Stimulated activated CD8-positive, alpha-beta memory T cell treated with anti-CD3 and anti-CD28 coated beads, Interleukin-7, amount 100 ng/mL, for 48 hours (primary cell): ENCODE data around the gene GPC6.

Experiments
- DNase-seq, 2 donors: peaks; one replicate each; pipeline ENCODE4 v3.0.0-alpha.2; 2020; ENCODE audit warnings: low read depth in 1 of 2; ENCODE audit errors: extremely low read depth in 1 of 2

Gene GPC6

DNA sequence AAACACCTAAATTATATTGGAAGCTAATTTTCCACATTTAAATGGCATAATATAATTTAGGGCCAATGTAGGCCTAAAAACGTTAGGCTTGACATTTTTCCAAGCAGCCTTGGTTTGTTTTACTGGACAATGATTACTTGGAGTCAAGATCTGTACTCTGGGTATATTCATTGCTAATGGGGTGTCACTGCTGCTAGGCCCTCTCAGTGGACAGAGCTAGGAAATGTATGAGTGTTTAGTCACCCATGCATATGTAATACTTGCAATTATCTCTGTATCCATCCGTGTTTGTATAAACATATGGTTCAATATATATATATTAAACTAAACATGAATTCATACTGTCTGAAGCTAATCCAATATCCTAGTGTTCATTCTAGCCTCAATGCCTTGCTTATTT, 654.8 kb downstream of the GPC6 start:
- no peak for DNase-seq

DNA sequence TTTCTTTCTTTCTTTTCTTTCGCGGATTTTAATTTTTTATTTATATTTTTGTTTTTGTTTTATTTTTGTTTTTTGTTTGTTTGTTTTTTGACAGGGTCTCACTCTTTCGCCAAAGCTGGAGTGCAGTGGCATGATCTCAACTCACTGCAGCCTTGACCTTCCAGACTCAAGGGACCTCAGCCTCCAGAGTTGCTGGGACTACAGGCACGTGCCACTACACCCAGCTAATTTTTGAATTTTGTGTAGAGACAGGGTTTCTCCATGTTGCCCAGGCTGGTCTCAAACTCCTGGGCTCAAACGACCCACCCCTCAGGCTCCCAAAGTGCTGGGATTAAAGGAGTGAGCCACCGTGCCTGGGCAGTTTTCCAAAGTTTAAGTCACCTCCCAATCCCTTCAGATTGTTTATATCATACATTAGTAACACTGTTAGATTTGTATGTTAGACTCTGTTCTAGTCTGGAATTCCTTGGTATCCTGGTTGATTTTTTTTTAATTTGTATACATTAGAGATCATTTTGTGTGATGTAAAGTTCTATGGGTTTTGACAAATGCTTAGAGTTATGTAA, 655.6 kb downstream of the GPC6 start:
- no peak for DNase-seq

DNA sequence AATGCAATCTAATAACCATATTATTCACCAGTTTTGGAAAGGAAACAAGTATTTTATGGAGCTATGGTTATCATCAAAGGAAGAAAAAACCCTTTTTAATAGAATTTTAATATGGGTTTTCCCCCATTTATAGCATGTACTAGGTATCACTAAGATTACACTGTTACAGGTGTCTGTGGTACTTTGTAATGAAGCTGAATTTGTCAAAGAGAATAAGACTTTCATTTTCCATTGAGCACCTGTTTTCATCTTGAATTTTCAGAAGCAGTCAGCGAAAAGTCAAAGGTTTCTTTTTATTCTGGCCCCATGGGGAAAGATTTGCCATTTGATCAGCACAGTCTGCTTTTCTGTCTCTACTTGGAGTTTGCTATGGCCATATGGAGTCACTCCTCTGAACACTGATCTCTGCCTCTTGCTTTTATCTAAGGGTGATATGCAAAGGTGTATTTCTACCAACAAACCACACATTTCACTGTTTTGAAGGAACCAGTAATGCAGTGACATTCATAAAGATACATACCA, 662.9 kb downstream of the GPC6 start:
- DNase-seq, result no peak

DNA sequence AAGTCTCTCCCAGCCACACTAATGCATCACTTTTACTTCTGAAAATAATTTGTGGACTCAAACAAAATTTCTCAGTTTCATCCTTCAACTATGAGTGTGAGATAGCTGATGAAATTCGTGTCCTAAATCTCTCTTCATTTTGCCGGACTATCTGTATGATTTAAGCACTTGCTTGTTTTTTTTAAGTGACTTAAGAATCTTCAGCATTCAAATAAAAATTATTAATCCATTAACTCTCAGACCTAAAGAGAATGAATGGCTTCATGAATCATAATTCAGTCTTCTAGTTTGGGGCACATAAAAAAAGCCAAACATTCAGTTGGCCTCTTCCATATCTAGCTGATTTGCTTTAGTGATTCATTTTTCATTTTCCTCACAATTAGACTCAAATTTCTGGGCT, 673.4 kb downstream of the GPC6 start:
- DNase-seq, result no peak

- DNase-seq, result no peak
These were observed 674.1 kb downstream of the GPC6 start for GRCh38 chr13:93900731-93901130.

DNA sequence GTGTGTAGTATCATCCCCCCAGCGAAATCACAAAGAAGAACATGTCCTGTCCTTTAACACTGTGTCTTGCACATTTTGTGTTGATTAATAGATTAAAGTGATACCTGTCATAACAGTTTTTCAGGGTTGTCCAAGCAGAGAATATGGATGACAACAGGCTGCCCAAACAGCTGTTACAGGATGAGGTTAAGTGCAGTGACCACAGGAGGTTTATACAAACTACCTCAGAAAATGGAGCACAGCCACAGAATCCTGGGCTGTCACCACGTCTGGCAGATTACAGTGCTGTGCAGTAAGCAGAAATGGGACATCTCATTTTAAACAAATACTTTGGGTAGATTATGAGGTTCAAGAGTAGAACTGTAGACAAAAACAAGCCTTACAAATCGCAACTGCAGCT, 677.3 kb downstream of the GPC6 start:
- no peak for DNase-seq

DNA sequence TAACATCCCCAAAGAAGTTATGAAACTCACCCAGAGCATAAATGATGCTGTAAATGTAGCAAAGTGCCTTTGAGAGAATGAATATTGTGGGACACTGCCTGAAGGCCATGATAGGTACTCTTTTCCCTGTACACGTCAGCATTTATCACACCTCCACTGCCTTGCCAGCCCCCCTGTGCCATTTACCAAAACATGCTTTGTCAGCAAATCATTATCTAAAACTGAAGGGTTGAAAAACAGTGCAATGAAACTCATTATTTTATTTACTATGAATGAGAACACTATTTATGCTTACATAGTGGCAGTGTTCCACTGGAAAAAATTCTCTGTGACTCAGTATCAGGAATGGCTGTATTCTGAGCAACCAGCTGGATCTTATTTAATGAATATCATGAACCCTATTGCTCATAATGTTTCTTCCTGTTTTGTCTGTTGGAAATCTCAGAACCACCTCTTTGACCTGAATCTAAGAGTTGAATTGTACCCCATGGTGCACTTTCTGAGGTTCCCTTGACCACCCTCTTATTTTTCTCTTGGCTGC, 688.7 kb downstream of the GPC6 start:
- no peak for DNase-seq

DNA sequence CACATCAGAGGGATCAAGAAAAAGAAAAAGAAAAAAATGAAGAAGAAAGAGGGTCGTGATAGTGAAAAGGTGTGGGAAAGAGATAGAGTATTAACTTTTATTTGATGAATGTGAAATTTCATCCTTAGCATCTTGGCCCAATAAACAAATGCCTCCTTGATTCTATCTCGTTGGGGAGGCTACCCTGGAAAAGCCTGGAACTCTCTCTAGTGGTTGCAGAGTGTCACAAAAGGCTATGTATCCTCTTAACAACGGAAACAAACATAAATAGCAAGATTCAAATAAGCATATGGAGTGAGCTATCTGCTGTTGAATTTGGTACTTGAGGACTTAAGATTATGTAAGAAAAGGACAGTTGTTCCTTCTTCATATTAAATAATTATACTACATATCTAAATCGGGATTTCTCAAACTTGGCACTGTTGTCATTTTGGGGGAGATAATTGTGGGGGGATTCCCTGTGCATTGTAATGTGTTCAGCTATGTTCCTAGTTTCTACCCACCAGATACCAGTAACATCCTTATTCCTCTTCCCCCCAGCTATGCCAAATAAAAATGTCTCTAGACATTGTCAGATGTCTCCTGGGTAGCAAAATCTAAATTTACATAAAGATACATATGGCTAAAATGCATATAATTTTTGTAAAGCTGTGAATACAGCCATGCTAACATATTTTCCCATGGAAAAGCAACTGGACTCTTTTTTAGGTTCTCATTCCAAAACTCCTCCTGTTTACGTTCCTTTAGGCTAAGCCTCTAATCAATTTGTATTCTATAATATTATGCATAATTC, 695.7 kb downstream of the GPC6 start:
- no peak for DNase-seq

DNA sequence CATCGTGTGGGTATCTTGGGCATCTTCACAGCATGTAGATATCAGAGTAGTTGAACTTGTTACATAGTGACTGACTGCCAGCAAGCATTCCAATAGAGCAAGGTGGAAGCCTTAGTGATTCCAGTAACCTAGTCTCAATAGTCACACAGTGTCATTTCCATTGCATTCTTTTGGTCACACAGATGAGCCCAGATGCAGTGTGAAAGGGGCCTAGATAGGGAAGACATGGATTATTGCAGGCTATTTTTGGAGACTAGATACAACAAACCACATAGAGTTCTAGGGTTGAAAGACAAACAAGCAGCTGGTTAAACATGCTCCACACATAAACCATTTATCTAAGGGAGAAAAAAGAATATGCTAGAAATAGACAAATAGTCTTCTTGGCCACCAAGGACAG, 699.4 kb downstream of the GPC6 start:
- no peak for DNase-seq

- DNase-seq, result no peak
These were observed 699.8 kb downstream of the GPC6 start for GRCh38 chr13:93926425-93926824.

GRCh38 chr13:93927431-93927830, 700.8 kb downstream of the GPC6 start:
- no peak for DNase-seq

DNA sequence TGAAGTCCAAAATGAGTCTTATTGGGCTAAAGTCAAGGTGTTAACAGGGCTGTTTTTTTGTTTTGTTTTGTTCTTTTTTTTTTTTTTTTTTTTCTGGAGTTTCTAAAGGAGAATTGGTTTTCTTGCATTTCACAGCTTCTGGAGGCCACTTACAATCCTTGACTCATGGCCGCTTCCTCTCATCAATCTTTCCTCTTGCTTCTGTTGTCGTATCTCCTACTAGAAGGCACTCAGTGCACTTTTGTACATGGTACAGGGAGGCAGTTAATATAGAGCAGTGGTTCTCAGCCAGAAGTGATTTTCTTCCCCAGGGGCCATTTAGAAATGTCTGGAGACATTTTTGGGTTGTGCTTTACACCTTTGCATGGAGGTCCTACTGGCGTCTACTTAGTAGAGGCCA, 706.3 kb downstream of the GPC6 start:
- no peak for DNase-seq

- no peak for DNase-seq
These were observed 710.3 kb downstream of the GPC6 start for GRCh38 chr13:93936901-93937300.

- DNase-seq, result no peak
These were observed 714.8 kb downstream of the GPC6 start for GRCh38 chr13:93941444-93941843.

GRCh38 chr13:93942016-93942415, 715.4 kb downstream of the GPC6 start:
- DNase-seq, result no peak

- DNase-seq, result no peak
These were observed 719.0 kb downstream of the GPC6 start for GRCh38 chr13:93945621-93946020.

DNA sequence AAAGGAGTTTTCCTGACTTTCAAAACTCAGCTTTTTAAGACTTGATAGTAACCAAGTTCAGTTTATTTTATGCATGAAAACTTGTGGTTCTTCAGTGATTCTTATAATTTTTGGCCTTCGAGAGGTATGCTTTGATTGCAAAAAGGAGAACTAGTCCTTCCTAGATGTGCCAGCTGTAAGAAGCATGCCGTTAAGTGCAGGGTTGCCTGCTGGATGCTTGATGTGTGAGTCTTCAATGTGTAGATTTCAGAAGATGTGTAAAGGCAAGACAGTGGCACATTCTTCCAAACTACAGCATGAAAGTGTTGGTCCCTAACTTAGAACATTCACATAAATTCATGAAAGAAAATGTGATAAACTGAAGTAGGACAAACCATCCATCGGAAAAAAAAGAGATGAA, 720.4 kb downstream of the GPC6 start:
- DNase-seq, result no peak

DNA sequence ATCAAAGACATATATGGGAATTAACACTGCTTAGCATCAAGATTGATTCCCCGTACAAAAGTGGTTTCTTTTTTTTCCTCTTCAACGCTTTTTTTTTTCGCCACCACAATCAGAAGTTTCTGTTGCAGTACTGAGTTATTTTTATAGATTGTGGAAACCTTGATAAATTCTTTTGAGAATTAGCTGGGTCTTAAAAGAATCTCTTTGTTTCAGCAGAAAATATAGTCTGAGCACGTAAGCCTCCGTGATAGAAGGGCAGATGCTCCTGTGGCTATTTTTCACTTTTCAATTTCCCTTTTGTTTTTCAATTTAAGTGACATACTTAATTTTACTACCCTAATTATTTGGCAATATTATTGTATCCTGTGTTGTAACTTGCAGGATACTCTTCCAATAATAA, 721.0 kb downstream of the GPC6 start:
- DNase-seq, result no peak

DNA sequence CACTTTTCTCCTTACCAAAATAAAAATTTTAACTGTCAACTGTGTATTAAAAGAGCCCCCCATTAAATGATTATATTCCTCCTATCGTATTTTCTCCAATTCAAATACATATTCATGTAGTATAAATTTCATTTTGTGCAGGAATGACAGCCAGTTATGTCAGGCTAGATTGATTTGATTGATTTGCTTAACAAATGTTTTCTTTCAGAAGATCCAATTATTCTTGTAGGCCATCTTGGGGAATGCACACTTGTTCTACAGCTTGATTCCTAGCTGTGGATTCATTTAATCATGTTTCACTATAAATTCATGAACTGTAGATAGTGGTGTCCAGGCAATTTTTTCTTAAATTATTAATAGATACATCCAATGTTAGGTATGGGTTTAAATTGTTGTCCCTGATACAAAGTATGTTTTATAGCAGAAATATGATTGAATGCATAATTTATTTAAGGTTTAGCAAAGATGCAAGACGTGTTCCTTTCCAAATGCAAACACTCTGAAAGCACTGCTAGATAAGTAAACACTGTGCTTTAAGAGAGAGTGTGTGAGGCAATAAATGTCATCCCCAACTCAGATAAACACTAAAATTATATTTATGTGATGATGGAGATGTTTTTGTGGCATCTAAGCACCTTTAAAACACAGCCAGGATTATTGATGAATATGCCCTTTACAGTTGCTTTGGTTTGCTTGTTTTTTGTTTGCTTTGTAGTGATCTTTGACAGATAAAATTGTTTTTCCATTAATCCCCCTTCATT, 721.7 kb downstream of the GPC6 start:
- no peak for DNase-seq

DNA sequence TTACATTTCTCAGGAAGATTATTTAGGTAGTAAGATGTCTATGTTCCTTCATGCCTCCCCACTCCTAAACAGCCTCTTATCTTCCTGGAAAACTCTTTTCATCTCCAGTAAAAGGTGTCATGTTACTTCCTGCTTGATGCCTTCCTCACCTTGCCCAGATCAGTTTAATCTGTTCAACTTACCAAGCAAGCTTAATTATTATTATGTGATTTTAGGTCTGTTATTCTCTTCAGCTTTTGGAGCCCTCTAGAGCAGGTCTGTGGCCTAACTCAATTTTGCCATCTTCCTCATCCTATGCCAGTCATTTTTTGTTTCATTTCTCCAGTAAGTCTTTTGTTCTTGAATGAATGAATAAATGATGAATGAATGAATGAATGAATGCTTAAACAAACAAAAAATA, 724.5 kb downstream of the GPC6 start:
- DNase-seq, result no peak

- no peak for DNase-seq
These were observed 725.3 kb downstream of the GPC6 start for GRCh38 chr13:93951951-93952350.

DNA sequence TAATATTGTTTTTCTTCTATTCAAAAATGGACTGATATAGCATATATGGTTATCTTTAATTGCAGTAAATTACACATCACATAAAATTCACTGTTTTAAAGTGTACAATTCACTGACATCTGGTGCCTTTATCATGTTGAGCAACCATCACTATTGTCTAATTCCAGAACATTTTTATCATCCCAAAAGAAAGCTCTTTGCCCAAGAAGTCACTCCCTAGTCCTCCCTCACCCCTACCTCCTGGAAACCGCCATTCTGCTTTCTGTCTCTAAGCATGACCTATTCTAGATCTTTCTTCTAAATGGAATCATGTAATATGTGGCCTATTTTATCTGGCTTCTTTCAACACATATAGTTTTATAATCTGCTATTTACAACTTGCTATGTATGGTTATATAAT, 727.2 kb downstream of the GPC6 start:
- DNase-seq, result no peak
